ENCODE measurements around the gene GLTP.

DNA sequence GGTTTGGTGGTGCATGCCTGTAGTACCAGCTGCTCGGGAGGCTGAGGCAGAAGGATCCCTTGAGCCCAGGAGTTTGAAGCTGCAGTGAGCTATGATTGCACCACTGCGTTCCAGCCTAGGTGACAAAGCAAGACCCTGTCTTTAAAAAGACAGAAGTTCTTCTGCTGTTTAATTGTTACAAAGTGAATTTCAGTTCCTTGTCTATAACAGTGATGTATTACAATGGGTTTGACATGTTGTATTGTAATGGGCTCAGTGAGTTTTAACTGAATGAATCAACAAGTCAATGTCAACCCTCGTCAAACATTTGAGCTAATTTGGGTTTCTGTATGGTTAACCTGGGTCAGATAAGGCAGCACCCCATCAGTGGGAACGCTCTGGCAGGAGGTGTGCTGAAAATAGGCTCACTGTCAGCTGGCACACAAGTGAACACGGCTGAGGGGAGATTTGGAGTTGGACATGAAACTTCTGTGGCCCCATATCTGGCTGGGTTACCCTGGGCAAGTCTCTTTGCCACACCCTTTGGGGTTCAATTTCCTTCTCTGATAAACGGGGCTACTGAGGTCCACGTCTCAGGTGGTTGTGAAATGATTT, 33.1 kb downstream of the GLTP start:
- TF ChIP-seq CTCF (conservative IDR thresholded peaks at IDR 0.05; ENCODE audit: low read depth, low read length) (no peak), EZH2 (IDR thresholded peaks at IDR 0.05; ENCODE audit: low read length, unreplicated experiment) (no peak)

Measured in PC-3 (cell line).